CD4-positive, alpha-beta T cell treated with Interleukin-6 for 4 hours (primary cell): ENCODE data around the gene FGF14.

Source experiments
- DNase-seq: peaks from one replicate; pipeline ENCODE4 v3.0.0-alpha.2; 2020; ENCODE audit warnings: mixed read lengths

Gene FGF14

DNA sequence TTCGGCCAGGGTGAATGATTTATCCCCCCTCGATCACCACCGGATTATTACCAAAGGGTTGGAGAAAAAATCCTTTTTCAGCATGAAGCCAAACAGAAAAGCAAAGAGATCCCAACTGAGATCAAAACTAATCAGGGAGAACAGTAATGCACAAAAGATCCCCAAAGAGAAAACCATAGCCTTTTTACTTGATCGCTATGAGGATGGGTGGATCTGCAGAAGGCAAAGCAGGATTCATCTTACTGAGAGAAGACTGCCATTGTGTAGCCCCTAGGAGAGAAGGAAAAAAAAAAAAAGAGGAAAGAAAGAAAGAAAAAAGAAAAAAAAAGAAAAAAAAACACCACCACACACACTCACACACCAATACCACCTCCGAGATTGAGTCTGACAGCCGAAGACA lies at the start of gene FGF14:
TSS of gene FGF14 (minus strand) at position 283 of the 400 bp plus-strand sequence.
- no peak for DNase-seq

DNA sequence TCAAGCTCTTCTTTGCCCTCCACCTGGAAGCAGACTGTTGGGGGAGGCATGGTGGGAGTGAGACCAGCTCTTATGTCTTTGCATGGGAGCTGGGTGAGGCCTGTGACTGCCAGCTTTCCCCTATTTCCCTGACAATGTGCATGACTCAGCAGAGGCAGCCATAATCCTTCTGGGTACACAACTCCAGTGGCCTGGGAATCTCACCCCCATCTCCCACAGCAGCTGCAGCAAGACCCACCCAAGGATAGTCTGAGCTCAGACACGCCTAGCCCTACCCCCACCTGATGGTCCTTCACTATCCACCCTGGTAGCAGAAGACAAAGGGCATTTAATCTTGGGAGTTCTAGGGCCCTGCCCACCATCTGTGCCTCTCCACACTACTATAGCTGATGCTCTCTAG lies 41.4 kb upstream of the FGF14 start:
- DNase-seq: no peak

DNA sequence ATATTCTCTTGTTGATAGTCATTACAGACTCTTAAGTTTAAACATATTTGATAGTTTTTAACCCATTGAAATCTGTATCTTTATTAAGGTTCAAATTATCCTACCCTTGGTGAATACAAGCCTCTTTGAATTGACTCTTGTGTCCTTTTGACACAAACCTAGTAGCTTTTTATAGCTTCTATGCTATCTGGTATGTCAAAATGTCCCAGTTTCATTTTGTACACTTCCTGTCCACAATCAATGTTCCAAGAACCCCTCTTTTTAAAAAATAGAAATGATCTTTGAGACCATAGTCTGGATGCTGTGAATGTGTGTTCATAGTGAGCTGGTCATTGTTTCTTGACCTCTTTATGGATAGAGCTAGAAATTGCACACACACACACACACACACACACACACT lies 39.2 kb upstream of the FGF14 start:
- DNase-seq: no peak

DNA sequence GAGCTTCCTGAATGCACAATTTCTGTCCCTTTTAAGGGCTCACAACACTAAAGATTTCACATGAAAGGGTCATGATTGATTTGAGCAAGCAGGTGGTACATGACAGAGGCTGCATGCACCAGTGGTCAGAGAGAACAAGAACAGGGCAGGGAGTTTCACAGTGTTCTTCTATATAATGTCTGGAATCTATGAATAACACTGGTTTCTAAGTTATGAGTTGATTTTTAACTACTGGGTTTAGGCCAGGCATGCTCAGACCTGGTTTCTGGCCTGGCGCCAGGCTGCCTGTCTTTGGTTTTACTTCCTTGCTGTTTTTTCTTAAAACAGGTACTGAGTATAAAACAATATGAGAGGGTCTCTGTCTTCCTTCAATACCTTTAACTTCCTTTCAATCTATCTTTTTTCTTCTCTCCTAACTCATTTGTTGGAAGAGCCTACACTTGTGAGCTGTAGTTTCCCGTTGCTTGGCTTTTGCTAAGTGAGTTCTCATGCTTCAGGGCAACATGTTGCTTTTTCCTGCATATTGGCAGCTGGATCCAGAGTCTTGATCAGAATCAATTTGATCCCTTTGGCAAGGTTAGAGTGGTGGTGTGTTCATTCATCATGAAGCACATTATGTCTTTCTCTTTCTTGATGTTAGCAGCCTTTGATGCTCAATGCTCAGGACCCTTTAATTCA lies 38.5 kb upstream of the FGF14 start:
- no peak for DNase-seq

DNA sequence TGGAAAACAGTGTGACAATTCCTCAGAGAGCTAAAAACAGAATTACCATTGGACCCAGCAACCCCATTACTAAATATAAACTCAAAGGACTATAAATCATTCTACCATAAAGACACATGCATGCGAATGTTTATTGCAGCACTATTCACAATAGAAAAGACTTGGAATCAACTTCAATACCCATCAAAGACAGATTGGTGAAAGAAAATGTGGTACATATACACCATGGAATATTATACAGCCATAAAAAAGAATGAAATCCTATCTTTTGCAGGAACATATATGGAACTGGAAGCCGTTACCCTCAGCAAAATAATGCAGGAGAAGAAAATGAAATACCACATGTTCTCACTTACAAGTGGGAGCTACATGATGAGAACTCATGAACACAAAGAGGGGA lies 20.8 kb upstream of the FGF14 start:
- no peak for DNase-seq

DNA sequence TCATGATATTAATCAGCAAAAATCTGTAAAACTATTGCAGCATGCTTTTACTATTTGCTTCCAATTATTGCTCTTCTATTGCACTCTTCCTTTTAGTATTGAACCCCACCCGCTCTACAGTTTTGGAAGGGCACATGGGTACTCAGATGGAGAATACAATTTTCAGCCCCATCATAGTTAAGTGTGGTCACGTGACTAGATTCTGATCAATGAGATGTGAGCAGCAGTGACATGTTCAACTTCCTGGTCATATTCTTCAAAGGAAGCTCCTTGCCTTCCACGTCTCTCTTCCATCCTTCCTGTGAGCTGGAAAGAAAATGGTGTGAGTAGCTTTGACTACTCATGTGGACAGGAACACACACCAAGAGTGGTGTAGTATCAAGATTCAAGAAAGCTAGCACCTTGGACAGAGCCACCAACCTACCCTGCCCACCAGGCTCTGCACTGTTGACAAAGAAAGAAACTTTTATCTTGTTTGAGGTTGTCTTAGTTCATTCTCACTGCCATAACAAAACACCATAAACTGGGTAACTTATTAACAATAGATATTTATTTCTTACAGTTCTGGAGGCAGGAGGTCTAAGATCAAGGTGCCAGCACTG lies 3.8 kb upstream of the FGF14 start:
- DNase-seq: no peak

DNA sequence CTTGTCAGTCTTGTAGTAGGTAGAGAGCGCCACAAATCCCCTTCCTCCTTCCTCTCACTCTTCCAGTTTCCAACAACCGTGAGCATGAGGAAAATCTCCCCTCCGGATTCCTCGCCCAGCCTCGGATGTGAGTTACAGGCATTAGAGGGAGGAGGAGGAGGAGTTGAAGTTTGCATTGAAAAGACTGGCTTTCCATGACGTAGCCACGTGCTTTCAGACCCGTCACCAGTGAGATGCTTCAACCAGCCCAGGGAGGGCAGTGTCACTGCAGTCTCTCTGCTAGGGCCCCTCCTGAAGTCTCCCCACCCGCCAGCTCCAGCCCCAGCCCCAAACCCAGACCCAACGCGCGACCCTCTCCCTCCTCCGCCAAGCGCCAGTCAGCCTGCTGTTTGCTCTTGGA lies 442 bp upstream of the FGF14 start:
- DNase-seq: peak; percentile 19

DNA sequence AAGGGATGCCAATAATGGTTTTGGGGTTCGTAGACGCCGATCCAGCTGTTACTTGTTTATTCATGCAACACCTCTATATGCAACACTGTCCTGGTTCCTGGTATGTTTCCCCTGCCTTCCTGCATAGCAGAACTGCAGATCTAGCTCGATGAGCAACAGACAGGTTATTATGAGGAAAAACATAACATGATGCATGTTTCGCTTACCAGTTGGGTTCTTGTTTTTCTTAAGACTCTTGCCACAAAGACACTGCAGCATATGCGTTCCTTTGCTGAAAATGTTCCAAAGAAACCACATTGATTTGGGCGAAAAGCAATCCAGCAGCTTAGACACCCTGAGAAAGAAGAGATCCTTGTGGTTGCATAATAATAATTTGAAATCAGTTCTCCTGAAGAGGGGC lies 583 bp downstream of the FGF14 start:
- DNase-seq: no peak

DNA sequence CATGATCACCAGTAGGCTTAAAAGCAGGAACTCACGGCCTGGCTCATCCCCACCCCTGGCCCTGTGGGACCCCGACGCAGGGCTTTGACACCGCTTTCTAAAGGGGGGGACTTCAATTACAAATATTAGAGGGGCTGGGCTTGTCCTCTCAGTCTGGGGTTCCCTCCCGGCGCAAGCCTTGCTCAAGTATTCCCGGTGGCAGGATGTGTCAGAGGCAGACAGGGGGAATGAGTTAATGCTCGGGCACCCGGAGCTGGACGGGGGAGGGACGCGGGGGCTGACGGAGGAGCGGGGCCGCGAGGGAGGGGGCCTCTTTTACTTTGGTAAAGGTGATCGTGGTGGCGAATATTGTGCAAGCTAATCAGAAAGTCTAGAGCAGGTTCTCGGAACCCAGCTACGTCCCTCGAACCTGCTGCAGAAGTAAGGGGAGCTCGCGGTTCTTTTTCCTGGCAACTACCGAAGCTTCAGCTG lies 1.1 kb downstream of the FGF14 start:
- peak; percentile 4 for DNase-seq

DNA sequence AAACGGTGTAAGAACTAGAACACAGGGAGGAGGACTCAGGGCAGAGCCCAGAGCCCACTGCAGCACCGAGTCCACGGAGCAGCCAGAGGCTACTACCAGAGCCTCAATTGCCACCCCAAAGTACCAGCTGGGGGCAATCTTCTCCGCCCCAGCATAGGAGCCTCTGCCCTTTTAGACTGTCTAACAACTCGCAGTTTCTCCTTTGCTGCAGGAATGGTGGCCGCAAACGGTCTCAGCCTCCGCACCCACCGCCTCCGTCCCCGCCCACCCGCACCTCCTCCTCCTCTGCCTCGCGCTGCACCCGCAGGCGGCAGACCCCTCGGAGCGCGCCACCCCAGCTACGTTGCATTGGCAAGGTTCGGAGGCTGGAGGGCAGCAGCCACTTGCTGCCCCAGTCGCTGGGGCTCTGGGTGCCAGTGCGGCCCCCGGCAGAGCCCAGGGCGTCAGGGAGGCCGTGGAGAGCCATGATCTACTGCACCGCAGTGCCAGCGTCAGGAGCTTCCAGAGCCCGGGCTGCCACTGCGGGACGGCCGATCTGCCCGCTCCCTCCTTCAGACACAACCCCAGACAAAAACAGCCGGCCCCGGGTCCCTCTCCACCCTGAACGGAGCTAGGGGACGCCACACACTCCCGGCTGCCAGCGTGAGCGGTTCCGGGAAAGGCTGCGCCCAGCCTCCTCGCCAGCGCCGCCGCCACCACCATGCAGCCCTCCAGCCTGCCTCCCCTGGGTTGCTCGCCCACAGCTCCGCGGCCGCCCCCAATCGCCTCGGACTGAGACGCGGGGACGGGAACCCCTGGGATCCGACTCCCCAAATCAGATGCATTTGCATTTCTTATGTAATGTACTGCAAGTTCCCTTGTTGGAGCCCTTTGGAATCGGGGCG lies 1.8 kb downstream of the FGF14 start:
- peak; percentile 29 for DNase-seq

DNA sequence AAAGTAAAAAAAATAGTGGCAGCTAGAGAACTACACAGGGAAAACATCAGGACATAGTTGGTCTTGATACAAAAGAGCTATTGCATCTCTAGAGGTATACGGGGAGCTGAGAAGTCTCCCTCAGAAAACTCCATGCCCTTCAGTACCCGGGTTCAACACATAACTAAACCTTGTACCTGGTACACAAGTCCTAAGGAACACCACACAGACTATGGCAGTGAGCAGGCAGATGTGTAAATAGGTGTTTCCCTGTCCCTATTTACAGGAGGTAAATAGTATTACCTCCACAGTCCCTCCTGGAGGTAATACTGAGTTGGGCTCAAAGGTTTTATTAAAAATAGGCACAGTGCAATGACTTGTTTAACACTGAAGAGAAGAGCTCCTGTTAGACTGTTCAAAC lies 5.9 kb downstream of the FGF14 start:
- no peak for DNase-seq

DNA sequence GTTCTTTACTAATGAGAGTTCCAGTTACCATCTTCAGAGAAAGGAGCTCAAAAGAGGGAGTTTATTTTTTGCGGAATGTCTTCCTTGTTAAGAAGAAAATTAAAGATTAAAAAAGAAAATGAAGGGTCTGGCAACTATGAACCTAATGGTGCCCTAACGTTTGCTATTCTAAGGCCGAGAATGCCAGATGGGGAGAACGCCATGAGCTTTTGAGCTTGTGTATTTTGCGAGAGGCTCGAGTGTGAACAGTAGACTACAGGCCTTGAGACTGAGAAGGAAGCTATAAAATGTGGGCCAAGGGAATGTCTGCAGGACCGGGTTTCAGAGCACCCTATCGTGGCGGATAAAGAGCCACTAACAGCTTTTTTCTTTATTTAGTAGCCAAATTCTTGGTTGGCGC lies 6.7 kb downstream of the FGF14 start:
- no peak for DNase-seq

DNA sequence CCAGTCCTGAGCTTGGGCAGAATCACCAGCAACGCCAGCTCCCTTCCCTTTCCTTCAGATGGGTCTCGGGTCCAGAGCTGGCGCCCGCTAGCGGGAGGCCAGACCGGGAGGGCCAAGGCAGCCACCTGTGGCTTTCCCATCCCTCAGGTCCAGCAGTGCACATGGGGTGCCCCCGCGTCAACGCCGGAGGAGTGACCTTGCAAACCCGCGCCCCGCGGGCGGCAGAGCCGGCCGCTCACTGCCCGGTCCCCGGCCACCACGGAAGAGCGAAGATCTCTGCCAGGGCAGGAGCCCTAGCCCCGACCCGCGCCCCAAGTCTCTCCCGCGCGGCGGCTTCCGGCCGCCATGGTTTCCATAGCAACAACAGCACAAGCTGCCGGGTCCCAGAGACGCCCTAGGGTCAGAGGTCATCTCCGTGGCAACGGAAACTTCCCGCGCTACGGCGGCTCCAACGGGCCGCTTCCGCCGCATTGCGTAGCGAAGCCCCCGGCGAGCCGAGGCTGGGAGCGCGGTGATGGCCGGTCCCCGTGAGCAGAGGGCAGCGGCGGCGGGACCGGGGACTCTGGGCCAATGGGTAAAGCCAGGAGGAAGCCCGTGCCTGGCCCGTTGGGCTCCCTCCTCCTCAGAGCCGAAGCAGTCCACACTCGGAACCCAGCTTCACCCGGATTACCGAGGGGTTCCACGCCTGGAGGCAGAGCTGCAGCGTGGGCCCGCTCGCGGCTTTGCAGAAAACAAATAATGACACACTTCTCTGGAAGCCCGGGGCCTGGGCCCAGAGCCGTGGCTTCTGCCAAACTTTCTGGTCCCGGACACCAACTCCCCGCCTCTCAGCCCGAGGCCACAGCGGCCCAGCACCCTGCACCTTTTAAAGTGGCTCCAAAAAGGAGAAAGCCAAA lies 7.4 kb downstream of the FGF14 start:
- DNase-seq: peak; percentile 97

DNA sequence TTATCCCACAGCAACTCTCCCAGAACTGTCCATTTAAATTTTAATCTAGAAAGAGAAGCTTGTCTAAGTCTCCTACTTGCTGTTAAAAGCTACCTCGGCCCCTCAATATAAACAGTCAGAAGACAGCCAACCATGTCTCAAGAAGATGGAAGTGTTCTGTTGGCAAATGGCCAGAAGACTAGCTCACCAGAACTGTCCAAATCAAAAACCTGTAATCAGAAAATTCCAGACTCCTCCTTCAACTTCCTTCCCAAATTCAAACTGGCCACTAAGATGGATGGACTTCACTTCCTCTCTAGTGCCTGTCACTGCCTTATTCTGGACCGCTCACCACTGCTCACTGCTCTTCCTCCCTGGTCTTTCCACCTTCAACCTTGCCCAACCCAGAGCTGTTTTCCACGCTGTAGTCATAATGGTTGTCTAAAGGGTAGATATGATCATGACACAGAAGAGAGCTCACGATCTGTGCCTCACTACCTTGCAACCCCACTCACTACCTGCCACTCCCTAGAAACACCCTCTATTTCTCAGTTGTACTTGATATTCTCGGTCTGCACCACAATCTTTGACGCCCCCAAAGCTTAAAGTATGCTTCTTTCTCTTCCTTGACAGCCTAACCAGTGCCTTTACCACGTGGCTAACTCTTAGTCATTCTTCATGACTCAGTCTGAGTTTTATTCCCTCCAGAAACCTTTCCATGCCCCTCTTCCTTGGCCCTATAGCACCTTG lies 9.2 kb downstream of the FGF14 start:
- no peak for DNase-seq

DNA sequence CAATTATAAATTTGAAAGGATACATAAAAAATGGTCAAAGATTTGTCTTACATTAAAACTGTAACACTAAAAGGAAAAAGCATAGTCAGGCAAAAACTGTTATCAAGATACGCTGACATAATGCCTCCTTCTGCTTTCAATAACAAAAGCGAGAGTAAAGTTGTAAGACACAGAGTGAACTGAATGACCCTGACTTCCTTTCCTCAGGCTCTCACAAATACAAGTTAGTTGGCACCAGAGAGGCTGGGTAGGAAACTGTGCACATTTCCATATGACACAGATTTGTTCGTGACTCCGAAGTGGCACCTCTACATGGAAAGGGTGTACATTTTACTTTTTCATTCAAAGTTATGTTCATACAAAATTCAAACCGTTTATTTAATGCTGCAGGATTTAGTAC lies 15.4 kb downstream of the FGF14 start:
- DNase-seq: no peak

DNA sequence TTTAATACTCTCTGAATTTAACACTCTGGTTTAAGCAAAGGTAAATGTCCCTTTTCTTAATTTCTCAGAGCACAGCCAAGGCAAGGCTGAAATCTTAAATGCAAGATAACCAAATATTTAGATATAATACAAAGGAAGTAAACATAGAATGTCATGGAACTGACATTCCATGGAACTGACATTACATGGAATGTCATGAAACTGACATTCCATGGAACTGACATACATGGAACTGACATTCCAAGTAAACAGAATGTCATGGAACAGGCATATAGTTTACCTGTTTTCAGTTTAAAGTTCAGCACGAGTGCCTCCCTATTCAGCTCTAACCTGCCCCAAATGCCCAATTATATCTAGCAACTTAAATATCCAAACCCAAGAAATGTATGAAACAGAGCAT lies 21.8 kb downstream of the FGF14 start:
- no peak for DNase-seq

DNA sequence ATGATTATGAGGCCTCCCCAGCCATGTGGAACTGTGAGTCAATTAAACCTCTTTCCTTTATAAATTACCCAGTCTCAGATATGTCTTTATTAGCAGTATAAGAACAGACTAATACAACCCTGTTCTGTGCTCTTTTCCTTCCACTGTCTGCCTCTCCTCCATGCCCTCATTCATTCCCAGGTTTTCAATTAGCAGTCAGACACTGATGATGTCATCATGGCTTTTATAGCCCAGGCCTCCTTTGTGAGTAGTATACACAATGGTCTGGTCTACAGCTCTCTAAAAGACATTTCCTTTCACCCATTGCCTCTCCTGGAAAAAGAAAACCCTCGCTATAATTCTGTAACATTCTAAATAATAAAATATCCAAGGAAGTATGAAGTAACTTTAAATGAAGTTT lies 25.5 kb downstream of the FGF14 start:
- no peak for DNase-seq

DNA sequence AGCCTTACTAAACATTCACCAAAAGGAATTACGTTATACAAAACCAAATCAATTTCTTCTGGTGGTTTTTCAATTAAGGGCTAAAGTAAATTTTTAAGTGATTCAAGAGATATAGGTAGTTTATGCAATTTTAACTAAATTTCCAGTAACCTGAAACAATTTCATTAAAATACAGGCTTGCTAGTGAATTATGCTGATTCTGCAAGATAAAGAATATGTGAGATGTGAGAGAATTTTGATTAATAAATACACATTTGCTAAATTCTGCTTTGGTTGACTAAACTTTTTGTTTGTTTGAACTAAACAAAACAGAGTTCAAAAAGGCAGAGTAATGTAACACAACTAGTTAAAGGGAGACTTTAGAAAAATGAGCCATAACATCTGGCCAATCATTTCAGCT lies 27.1 kb downstream of the FGF14 start:
- DNase-seq: no peak

DNA sequence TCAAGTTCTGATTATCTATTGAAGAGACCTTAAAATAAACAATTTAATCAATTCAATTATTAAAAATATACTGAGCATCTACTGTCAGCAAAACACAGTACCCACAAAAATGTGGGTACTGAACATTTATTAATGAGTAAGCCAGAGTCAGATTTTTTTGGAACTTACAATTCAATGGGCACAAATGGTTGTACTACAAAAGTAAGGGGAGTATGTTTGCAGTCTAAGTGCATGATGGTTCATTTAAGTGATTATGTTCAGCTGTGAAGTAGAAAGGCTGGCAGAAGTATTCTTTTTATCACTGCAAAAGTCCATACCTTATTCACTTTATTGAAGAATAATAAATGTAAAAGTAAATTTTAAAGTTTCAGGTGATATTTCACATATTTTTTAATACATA lies 27.6 kb downstream of the FGF14 start:
- no peak for DNase-seq

DNA sequence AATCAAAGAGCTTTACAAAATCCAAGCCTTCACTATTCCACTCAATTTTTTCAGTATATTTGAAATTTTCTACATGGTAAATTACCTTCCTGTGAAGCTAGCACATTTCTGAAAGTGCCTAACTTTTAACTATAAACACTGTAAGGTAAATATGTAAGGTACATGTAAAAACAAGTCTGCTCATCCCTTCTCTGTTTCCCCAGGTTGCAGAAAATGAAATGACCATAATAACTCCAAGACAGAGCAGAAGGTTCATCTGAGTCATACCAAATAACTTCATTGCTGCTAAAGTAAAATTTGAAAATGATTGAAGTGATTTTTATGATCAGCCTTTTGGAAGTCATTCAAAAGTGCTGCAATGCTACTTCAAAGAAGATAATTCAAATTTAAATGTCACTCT lies 28.6 kb downstream of the FGF14 start:
- DNase-seq: no peak

DNA sequence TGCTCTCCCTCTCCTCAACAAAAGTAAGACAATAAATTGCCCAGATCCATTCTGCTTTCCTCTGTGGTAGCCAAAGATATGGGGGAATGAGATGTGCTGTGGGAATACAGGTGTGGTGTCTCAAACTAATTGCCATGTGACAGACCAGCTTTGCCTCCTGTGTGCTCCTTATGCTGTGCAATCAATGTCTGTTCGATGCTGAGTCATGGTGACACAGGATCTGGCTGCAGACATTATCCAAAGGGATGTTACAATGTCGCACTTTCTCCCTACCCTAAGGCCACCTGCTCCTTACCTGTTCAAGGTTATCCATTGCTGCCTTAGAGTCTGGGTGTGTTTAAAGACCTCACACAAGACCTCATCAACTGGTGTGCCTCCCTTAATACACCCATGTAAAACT lies 32.5 kb downstream of the FGF14 start:
- DNase-seq: no peak

DNA sequence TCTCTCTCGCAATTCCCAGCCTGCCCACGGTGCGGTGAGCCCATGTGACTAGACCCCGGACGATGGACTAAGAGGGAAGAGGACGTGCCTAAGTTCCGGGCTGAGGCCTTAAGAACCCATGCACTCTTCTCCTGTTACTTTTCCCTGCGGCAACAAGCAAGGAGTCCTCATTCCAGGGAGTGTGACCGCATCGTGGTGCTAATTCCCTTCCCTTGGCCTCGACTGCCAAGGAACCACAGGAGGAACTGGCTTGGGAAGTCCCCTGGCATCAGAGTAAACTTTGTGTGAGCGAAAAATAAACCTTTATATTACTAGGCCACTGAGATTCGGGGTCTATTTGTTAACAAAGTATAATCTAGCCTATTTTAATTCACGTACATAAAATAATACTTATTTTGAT lies 34.0 kb downstream of the FGF14 start:
- no peak for DNase-seq
